K562 (cell line): ENCODE measurements around the gene MYMX. TPM values are rescaled to one million over a fixed set of nuclear protein-coding genes. Genes with fewer than 3 reads are reported as not detected.

Source experiments
- BRCA1 ChIP-seq, 2 experiments: fragments of 450-650 bp in 1 of 2; sonication (generic) in 1 of 2; formaldehyde crosslinking in 1 of 2; IDR thresholded peaks; 2 replicates each; pipeline versions ENCODE4 v1.5.0 to v1.6.1; 2017 to 2020; ENCODE audit warnings: mild to moderate bottlenecking in 1 of 2, missing genetic modification reagents in 1 of 2
- CXXC5 ChIP-seq: fragments of 250-450 bp; sonication (Bioruptor Pico); IDR thresholded peaks from 2 replicates; pipeline ENCODE4 v1.8.0; 2022; ENCODE audit warnings: inconsistent platforms, mild to moderate bottlenecking, moderate library complexity
- DPF2 ChIP-seq: fragments of 450-650 bp; IDR thresholded peaks from 2 replicates; pipeline ENCODE4 v1.6.1; 2016
- EWSR1 ChIP-seq: fragments of 450-650 bp; IDR thresholded peaks from 2 replicates; pipeline ENCODE4 v1.6.1; 2018; ENCODE audit warnings: borderline replicate concordance, mild to moderate bottlenecking, low read depth, moderate library complexity; ENCODE audit not compliant: partially characterized antibody
- MCM5 ChIP-seq: fragments of 450-650 bp; IDR thresholded peaks from 2 replicates; pipeline ENCODE4 v1.6.1; 2016; ENCODE audit warnings: low read depth
- NFIC ChIP-seq: fragments of 450-650 bp; IDR thresholded peaks from 2 replicates; pipeline ENCODE4 v1.6.1; 2017; ENCODE audit warnings: mild to moderate bottlenecking, inconsistent platforms
- RBM14 ChIP-seq: fragments of 200-400 bp; formaldehyde crosslinking; IDR thresholded peaks from 2 replicates; pipeline ENCODE4 v1.6.1; 2018; ENCODE audit warnings: low read depth, mild to moderate bottlenecking, low read length, moderate library complexity, borderline replicate concordance; ENCODE audit not compliant: insufficient read depth
- RBM22 ChIP-seq: fragments of 200-400 bp; formaldehyde crosslinking; IDR thresholded peaks from 2 replicates; pipeline ENCODE4 v1.6.1; 2018; ENCODE audit warnings: low read length, low read depth; ENCODE audit not compliant: poor library complexity, severe bottlenecking
- SUPT5H ChIP-seq: fragments of 450-650 bp; IDR thresholded peaks from 2 replicates; pipeline ENCODE4 v1.6.1; 2016
- TAF9B ChIP-seq: fragments of 450-650 bp; IDR thresholded peaks from 2 replicates; pipeline ENCODE4 v1.6.1; 2018; ENCODE audit warnings: mild to moderate bottlenecking; ENCODE audit not compliant: partially characterized antibody
- TAL1 ChIP-seq: fragments of 450-650 bp; IDR thresholded peaks from 2 replicates; pipeline ENCODE4 v1.6.1; 2016; ENCODE audit warnings: mild to moderate bottlenecking
- TEAD2 ChIP-seq: fragments of 450-650 bp; IDR thresholded peaks from 2 replicates; pipeline ENCODE4 v1.6.1; 2016; ENCODE audit warnings: missing genetic modification characterization, control low read depth, missing compliant biosample characterization
- THRAP3 ChIP-seq: fragments of 450-650 bp; IDR thresholded peaks from 2 replicates; pipeline ENCODE4 v1.6.1; 2016; ENCODE audit warnings: mild to moderate bottlenecking, inconsistent platforms, borderline replicate concordance
- TRIM24 ChIP-seq, 2 experiments: fragments of 450-650 bp; IDR thresholded peaks; 2 replicates each; pipeline ENCODE4 v1.6.1; 2016
- ZNF143 ChIP-seq: sonication (generic); formaldehyde crosslinking; IDR thresholded peaks from 2 replicates; pipeline ENCODE4 v1.9.0; 2022; ENCODE audit warnings: mild to moderate bottlenecking, missing genetic modification reagents
- ZNF77 ChIP-seq: fragments of 250-450 bp; sonication (Bioruptor Pico); IDR thresholded peaks from 2 replicates; pipeline ENCODE4 v1.5.0; 2020
- polyA plus RNA-seq, 8 experiments: library from polyadenylated mRNA; depleted of rRNA in 4 of 8; stranded (reverse) in 5 of 8; unstranded in 3 of 8; fragments of >200 nt; fragmentation: Nextera tagmentation in 2 of 8; fragmentation: Illumina TruSeq in 1 of 8; extraction: Ambion mirVana in 2 of 8; extraction: Trizol in 1 of 8; gene quantifications; 2 replicates each; pipeline versions ENCODE4 v1.2.1 to v1.2.3, GENCODE V29; 2011 to 2014; ENCODE audit warnings: inconsistent platforms in 1 of 8, missing spikeins in 1 of 8
- total RNA-seq, 7 experiments: library from RNA; depleted of rRNA in 6 of 7; stranded (reverse); fragments of >200 nt in 6 of 7; fragmentation: Illumina TruSeq in 2 of 7; extraction: Trizol in 2 of 7; gene quantifications; 2 replicates each; pipeline versions ENCODE4 v1.2.1 to v1.2.3, GENCODE V29; 2011 to 2021; ENCODE audit warnings: low replicate concordance in 1 of 7
- TF ChIP-seq, protein P1 (sequence below): fragments of 450-650 bp; IDR thresholded peaks from 2 replicates; pipeline ENCODE4 v1.6.1; 2016; ENCODE audit warnings: antibody characterized with exemption
- TF ChIP-seq, protein P2 (sequence below): sonication (generic); formaldehyde crosslinking; IDR thresholded peaks from 2 replicates; pipeline ENCODE4 v1.5.0; 2020; ENCODE audit warnings: missing genetic modification reagents
- TF ChIP-seq, protein P3 (sequence below): fragments of 200-400 bp; formaldehyde crosslinking; IDR thresholded peaks from 2 replicates; pipeline ENCODE4 v1.6.1; 2017; ENCODE audit warnings: mild to moderate bottlenecking, low read depth, low read length, moderate library complexity
- TF ChIP-seq, protein P4 (sequence below): fragments of 450-650 bp; formaldehyde crosslinking; IDR thresholded peaks from 2 replicates; pipeline ENCODE4 v1.4.0; 2022; ENCODE audit warnings: missing genetic modification characterization
- TF ChIP-seq, protein P5 (sequence below): fragments of 450-650 bp; IDR thresholded peaks from 2 replicates; pipeline ENCODE4 v1.7.1; 2018; ENCODE audit warnings: mild to moderate bottlenecking, low read depth; ENCODE audit not compliant: partially characterized antibody

The MYMX gene
- total and polyA plus RNA-seq, 9 of the 15 experiments (the other 6 are each of a cell fraction or from before 2014, with no cell fraction given), result 0.12 TPM; not detected in 8

DNA sequence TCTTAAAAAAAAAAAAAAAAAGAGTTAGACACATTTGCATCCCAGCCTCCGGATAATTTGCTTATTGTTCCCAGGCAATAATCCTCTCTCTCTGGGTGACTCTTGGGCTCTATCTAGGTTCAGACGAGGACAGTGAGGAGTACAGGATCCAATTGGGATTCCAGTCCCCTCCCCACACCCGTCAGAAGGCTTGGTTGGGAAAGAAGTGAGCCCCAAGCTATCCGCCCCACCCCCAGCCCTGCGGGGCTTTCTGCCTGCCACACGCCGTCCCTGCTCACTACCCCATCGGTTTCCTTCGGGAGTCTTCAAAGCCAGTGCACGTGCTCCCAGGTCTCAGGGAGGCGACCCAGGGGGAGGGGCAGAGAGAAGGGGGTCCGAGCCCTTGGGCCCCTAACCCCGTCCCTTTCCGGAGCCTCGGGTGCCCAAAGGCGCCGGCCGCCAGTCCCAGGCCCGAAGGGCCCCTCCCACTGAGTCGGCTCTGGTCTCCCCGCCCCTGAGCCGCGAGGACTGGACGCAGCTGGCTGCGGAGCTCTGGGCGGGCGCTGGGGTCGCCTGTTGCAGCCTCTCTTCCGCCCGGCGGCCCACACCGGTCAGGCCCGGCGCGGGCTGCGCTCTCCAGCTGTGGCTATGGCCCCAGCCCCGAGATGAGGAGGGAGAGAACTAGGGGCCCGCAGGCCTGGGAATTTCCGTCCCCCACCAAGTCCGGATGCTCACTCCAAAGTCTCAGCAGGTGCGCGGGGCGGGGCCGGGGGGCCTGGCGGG lies 2.5 kb downstream of the MYMX start (continued):
- TF ChIP-seq RBM14 (no peak), THRAP3 (no peak), ZNF77 (no peak), TEAD2 (tag) (no peak), TAL1 (no peak), TRIM24 (IDR thresholded peaks at IDR 0.05) (peak in 1 of 2 experiments; percentile 62; a peak in 1 of 4 replicates), ZNF143 (no peak), CXXC5 (CRISPR knock-in tag) (peak; percentile 91), NFIC (no peak), TAF9B (no peak), RBM22 (peak; percentile 88), DPF2 (peak; percentile 37; the same call in 1 of the 2 replicates), EWSR1 (no peak), SUPT5H (peak; percentile 75), MCM5 (no peak), BRCA1 (IDR thresholded peaks at IDR 0.05) (no peak), BRCA1 (CRISPR knock-in tag; IDR thresholded peaks at IDR 0.05) (no peak)
- TF ChIP-seq, protein P1, sequence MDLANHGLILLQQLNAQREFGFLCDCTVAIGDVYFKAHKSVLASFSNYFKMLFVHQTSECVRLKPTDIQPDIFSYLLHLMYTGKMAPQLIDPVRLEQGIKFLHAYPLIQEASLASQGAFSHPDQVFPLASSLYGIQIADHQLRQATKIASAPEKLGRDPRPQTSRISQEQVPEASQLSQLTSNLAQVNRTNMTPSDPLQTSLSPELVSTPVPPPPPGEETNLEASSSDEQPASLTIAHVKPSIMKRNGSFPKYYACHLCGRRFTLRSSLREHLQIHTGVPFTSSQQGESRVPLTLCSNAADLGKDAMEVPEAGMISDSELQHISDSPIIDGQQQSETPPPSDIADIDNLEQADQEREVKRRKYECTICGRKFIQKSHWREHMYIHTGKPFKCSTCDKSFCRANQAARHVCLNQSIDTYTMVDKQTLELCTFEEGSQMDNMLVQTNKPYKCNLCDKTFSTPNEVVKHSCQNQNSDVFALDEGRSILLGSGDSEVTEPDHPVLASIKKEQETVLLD, result no peak
- TF ChIP-seq, protein P2, sequence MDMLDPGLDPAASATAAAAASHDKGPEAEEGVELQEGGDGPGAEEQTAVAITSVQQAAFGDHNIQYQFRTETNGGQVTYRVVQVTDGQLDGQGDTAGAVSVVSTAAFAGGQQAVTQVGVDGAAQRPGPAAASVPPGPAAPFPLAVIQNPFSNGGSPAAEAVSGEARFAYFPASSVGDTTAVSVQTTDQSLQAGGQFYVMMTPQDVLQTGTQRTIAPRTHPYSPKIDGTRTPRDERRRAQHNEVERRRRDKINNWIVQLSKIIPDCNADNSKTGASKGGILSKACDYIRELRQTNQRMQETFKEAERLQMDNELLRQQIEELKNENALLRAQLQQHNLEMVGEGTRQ (CRISPR knock-in tag), result no peak
- TF ChIP-seq, protein P3, sequence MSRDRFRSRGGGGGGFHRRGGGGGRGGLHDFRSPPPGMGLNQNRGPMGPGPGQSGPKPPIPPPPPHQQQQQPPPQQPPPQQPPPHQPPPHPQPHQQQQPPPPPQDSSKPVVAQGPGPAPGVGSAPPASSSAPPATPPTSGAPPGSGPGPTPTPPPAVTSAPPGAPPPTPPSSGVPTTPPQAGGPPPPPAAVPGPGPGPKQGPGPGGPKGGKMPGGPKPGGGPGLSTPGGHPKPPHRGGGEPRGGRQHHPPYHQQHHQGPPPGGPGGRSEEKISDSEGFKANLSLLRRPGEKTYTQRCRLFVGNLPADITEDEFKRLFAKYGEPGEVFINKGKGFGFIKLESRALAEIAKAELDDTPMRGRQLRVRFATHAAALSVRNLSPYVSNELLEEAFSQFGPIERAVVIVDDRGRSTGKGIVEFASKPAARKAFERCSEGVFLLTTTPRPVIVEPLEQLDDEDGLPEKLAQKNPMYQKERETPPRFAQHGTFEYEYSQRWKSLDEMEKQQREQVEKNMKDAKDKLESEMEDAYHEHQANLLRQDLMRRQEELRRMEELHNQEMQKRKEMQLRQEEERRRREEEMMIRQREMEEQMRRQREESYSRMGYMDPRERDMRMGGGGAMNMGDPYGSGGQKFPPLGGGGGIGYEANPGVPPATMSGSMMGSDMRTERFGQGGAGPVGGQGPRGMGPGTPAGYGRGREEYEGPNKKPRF, result no peak
- TF ChIP-seq, protein P4, sequence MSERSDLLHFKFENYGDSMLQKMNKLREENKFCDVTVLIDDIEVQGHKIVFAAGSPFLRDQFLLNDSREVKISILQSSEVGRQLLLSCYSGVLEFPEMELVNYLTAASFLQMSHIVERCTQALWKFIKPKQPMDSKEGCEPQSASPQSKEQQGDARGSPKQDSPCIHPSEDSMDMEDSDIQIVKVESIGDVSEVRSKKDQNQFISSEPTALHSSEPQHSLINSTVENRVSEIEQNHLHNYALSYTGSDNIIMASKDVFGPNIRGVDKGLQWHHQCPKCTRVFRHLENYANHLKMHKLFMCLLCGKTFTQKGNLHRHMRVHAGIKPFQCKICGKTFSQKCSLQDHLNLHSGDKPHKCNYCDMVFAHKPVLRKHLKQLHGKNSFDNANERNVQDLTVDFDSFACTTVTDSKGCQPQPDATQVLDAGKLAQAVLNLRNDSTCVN (CRISPR knock-in tag), result 0 out of 2 replicates have a peak, but pooled peaks have one; percentile 61
- TF ChIP-seq, protein P5, sequence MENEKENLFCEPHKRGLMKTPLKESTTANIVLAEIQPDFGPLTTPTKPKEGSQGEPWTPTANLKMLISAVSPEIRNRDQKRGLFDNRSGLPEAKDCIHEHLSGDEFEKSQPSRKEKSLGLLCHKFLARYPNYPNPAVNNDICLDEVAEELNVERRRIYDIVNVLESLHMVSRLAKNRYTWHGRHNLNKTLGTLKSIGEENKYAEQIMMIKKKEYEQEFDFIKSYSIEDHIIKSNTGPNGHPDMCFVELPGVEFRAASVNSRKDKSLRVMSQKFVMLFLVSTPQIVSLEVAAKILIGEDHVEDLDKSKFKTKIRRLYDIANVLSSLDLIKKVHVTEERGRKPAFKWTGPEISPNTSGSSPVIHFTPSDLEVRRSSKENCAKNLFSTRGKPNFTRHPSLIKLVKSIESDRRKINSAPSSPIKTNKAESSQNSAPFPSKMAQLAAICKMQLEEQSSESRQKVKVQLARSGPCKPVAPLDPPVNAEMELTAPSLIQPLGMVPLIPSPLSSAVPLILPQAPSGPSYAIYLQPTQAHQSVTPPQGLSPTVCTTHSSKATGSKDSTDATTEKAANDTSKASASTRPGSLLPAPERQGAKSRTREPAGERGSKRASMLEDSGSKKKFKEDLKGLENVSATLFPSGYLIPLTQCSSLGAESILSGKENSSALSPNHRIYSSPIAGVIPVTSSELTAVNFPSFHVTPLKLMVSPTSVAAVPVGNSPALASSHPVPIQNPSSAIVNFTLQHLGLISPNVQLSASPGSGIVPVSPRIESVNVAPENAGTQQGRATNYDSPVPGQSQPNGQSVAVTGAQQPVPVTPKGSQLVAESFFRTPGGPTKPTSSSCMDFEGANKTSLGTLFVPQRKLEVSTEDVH, result no peak
